Measurements from ENCODE around the gene B3GAT1. TPM values are rescaled to one million over a fixed set of nuclear protein-coding genes. Genes with fewer than 3 reads are reported as not detected.

Gene B3GAT1
- polyA plus RNA-seq, 4 donors: 0.54 to 1.4 (median 0.57) TPM; not detected in 1

DNA sequence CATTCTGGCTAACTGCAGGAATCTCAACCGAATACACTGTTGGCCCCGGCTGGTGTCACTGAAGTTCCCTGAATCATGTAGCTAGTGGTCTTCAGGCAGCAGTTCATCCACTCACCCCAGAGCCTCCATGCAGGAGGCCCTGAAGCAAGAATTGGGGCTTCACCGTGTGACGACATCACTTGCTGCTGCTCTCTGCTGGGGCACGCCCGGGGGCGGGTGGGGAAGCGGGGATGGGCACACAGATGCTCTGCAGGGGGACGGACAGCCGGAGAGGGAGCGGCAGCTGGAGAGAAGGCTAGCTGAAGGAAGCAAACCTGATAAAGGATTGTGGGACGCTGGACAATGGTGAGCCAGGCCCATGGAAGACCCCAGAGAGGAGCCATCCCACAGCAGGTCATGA, 17.0 kb downstream of the B3GAT1 start:
- Histone ChIP-seq H3K27ac (ENCODE audit: low read depth in 1 of 3, low read length in 2 of 3) (no peak overlapping the region), H3K4me3 (ENCODE audit: low read depth in 1 of 3, low read length in 3 of 3) (no peak overlapping the region), H3K4me1 (ENCODE audit: control insufficient read depth in 3 of 3, insufficient read depth in 2 of 3, low read depth in 1 of 3, low read length in 2 of 3) (no peaks in the 10 kb centered on the region), H3K27me3 (ENCODE audit: control insufficient read depth in 3 of 3, insufficient read depth in 3 of 3, low read length in 3 of 3) (peaks cover 0 to 2% (median 0%) of the 10 kb centered on the region in 3 donors), H3K36me3 (ENCODE audit: control insufficient read depth in 3 of 3, insufficient read depth in 2 of 3, low read depth in 1 of 3, low read length in 3 of 3) (no peaks in the 10 kb centered on the region), H3K9me3 (ENCODE audit: control insufficient read depth in 2 of 2, insufficient read depth in 1 of 2, low read depth in 1 of 2, low read length in 1 of 2) (no peaks in the 10 kb centered on the region)
- no peak for DNase-seq
- WGBS, 3 donors: 49 to 61% (median 55%) methylated on average over 12 of the region's 12 CpGs
- FAIRE-seq: no peak

DNA sequence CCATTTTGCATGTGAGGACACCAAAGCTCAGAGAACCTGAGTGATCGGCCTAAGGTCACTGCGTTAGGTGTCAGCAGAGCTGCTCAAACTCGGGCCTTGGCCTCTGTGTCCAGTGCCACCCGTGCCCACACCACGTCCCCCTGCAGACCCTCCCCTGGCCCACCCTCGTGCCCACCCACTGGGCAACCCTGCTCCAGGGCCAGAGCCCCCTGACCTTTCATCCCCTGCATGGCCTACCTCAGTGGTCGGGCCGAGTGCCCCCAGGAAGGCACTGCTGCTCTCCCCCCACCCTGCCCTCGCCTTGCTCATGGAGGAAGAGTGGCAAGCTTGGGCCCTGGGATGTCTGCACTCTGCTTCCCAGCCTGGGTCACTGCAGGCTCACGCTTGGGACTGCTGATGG, 17.7 kb downstream of the B3GAT1 start:
- no peak for DNase-seq
- peaks cover 0 to 2% (median 0%) of the 10 kb centered on the region in 3 donors for H3K27me3 ChIP-seq (ENCODE audit: control insufficient read depth in 3 of 3, insufficient read depth in 3 of 3, low read length in 3 of 3)
- 74 to 83% (median 83%) methylated on average over 10 of the region's 10 CpGs for WGBS, 3 donors
- no peaks in the 10 kb centered on the region for H3K4me1 ChIP-seq (ENCODE audit: control insufficient read depth in 3 of 3, insufficient read depth in 2 of 3, low read depth in 1 of 3, low read length in 2 of 3)
- H3K9me3 ChIP-seq (ENCODE audit: control insufficient read depth in 2 of 2, insufficient read depth in 1 of 2, low read depth in 1 of 2, low read length in 1 of 2): no peaks in the 10 kb centered on the region
- no peak overlapping the region for H3K27ac ChIP-seq (ENCODE audit: low read depth in 1 of 3, low read length in 2 of 3)
- no peak for FAIRE-seq
- H3K36me3 ChIP-seq (ENCODE audit: control insufficient read depth in 3 of 3, insufficient read depth in 2 of 3, low read depth in 1 of 3, low read length in 3 of 3): no peaks in the 10 kb centered on the region
- H3K4me3 ChIP-seq (ENCODE audit: low read depth in 1 of 3, low read length in 3 of 3): no peak overlapping the region

DNA sequence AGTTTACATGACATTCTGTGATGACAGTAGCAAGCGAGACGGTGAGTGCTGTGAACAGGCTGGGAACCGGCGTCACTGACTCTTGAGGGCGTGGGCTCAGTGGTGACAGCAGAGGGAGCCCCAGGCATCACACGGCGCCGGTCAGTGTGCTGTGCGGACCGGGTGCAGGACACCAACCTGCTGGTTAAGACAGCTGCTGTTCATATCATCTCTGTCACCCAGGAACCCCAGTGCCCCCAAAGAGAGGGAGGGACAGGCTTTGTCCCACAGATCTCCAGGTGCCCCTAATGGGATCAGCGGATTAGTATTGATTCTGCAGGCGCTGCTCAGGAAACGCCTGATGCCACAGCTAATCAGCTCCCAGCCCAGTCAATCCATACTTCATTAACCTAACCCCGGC, 18.4 kb downstream of the B3GAT1 start:
- FAIRE-seq: no peak
- no peaks in the 10 kb centered on the region for H3K36me3 ChIP-seq (ENCODE audit: control insufficient read depth in 3 of 3, insufficient read depth in 2 of 3, low read depth in 1 of 3, low read length in 3 of 3)
- H3K9me3 ChIP-seq (ENCODE audit: control insufficient read depth in 2 of 2, insufficient read depth in 1 of 2, low read depth in 1 of 2, low read length in 1 of 2): no peaks in the 10 kb centered on the region
- no peak overlapping the region for H3K27ac ChIP-seq (ENCODE audit: low read depth in 1 of 3, low read length in 2 of 3)
- no peak overlapping the region for H3K4me3 ChIP-seq (ENCODE audit: low read depth in 1 of 3, low read length in 3 of 3)
- DNase-seq: peak; percentile 31 to 49
- WGBS, 3 donors: 13 to 29% (median 21%) methylated on average over 14 of the region's 14 CpGs
- peaks cover 0 to 2% (median 0%) of the 10 kb centered on the region in 3 donors for H3K27me3 ChIP-seq (ENCODE audit: control insufficient read depth in 3 of 3, insufficient read depth in 3 of 3, low read length in 3 of 3)
- H3K4me1 ChIP-seq (ENCODE audit: control insufficient read depth in 3 of 3, insufficient read depth in 2 of 3, low read depth in 1 of 3, low read length in 2 of 3): no peaks in the 10 kb centered on the region

DNA sequence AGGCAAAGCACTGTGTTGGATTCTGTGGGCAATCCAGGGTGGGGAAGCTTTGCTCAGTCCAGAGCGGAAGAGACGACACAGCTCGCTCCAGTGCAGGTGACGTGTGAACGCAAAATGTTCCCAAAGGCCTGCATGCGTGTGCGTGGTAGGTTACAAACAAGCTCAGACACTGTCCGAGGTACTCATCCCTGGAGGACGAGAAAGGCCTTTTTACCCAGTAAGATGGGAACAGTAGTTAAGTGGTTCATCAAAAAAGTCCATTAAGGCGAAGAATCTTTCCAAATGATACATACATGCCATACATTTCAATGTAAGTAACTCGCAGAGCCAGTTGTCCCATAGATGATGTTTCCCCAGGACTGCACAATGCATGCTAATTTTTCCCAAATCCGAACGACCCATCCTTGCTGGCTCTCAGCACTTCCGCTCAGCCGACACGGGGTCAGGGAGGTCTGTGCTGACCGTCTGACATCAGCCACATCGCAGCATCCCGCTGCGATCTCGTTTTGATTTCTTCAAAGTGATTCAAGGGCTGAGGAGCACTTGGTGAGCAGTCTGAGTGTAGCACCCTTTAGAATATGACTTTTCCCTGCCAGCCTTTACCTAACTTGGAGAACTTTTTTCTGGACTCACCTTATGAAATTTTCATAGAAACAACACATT, 19.0 kb downstream of the B3GAT1 start:
- no peak for DNase-seq
- WGBS, 3 donors: 85 to 89% (median 86%) methylated on average over 21 of the region's 21 CpGs
- Histone ChIP-seq H3K9me3 (ENCODE audit: control insufficient read depth in 2 of 2, insufficient read depth in 1 of 2, low read depth in 1 of 2, low read length in 1 of 2) (no peaks in the 10 kb centered on the region), H3K27me3 (ENCODE audit: control insufficient read depth in 3 of 3, insufficient read depth in 3 of 3, low read length in 3 of 3) (peaks cover 0 to 2% (median 0%) of the 10 kb centered on the region in 3 donors), H3K36me3 (ENCODE audit: control insufficient read depth in 3 of 3, insufficient read depth in 2 of 3, low read depth in 1 of 3, low read length in 3 of 3) (no peaks in the 10 kb centered on the region), H3K27ac (ENCODE audit: low read depth in 1 of 3, low read length in 2 of 3) (no peak overlapping the region), H3K4me1 (ENCODE audit: control insufficient read depth in 3 of 3, insufficient read depth in 2 of 3, low read depth in 1 of 3, low read length in 2 of 3) (no peaks in the 10 kb centered on the region), H3K4me3 (ENCODE audit: low read depth in 1 of 3, low read length in 3 of 3) (no peak overlapping the region)
- no peak for FAIRE-seq

DNA sequence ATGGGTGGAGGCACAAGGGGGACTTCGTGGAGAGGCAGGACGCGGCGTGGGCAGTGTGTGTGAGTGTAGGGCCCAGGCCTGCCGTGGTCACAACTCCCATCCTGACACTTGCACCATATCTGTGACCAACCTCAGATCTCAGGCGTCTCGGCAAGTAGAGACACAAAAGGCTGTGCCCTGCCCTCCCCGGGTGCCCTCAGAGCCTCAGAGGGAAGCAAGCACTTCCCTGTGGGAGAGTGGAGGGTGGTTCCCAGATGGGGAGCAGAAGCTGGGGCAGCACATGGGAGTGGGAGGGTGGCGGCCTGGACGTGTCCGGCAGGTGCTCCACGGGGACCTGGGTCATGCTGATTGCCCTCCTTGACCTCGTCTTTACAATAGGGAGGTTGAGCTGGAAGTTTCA, 20.4 kb downstream of the B3GAT1 start:
- H3K36me3 ChIP-seq (ENCODE audit: control insufficient read depth in 3 of 3, insufficient read depth in 2 of 3, low read depth in 1 of 3, low read length in 3 of 3): no peaks in the 10 kb centered on the region
- H3K4me3 ChIP-seq (ENCODE audit: low read depth in 1 of 3, low read length in 3 of 3): no peak overlapping the region
- peaks cover 0 to 2% (median 0%) of the 10 kb centered on the region in 3 donors for H3K27me3 ChIP-seq (ENCODE audit: control insufficient read depth in 3 of 3, insufficient read depth in 3 of 3, low read length in 3 of 3)
- no peaks in the 10 kb centered on the region for H3K9me3 ChIP-seq (ENCODE audit: control insufficient read depth in 2 of 2, insufficient read depth in 1 of 2, low read depth in 1 of 2, low read length in 1 of 2)
- H3K4me1 ChIP-seq (ENCODE audit: control insufficient read depth in 3 of 3, insufficient read depth in 2 of 3, low read depth in 1 of 3, low read length in 2 of 3): no peaks in the 10 kb centered on the region
- WGBS, 3 donors: 60 to 82% (median 76%) methylated on average over 11 to 13 of the region's 13 CpGs
- H3K27ac ChIP-seq (ENCODE audit: low read depth in 1 of 3, low read length in 2 of 3): no peak overlapping the region
- DNase-seq: no peak
- FAIRE-seq: no peak

DNA sequence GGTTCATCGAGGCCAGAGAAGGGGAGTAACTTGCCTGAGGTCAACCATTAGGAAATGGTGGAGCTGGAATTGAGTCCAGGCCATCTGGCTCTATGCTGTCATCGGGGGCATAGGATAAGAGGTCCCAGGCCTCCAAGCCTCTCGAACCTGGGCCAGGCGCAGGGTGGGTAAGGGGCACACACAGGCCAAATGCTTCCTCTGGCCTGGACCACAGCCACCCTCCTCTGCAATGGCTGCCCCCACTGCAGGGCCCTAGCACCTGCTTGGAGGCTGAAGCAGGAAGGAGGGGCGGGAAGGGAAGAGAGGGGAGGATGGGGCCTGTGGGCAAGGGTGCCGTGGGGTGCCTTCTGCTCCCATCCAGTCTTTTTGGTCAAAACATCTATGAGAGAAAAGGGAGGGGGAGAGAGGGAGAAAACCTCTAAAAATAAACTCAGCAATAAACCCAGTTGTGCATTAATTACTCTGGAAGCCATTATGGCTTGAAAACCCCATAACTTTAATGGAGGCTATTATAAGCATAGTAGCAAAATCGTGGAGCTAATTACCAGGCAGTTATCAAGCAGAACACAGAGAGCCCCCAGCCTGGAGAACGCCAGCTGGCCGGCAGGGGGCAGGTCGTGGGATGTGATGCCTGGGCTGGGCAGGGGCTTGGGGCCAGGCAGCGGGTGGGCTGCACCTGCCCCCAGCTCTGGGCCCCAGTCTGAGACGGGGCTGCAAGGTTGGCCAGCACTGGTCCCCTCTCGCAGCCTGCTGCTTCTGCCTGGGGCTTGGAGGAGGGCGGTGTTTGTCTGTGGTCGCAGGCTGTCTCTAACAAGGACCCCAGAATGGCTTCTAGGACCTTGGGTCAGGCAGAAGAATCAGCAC, 21.1 kb downstream of the B3GAT1 start:
- Histone ChIP-seq H3K4me1 (ENCODE audit: control insufficient read depth in 3 of 3, insufficient read depth in 2 of 3, low read depth in 1 of 3, low read length in 2 of 3) (no peaks in the 10 kb centered on the region), H3K36me3 (ENCODE audit: control insufficient read depth in 3 of 3, insufficient read depth in 2 of 3, low read depth in 1 of 3, low read length in 3 of 3) (no peaks in the 10 kb centered on the region), H3K27ac (ENCODE audit: low read depth in 1 of 3, low read length in 2 of 3) (no peak overlapping the region), H3K4me3 (ENCODE audit: low read depth in 1 of 3, low read length in 3 of 3) (no peak overlapping the region), H3K9me3 (ENCODE audit: control insufficient read depth in 2 of 2, insufficient read depth in 1 of 2, low read depth in 1 of 2, low read length in 1 of 2) (no peaks in the 10 kb centered on the region), H3K27me3 (ENCODE audit: control insufficient read depth in 3 of 3, insufficient read depth in 3 of 3, low read length in 3 of 3) (peaks cover 0 to 2% (median 0%) of the 10 kb centered on the region in 3 donors)
- 76 to 80% (median 77%) methylated on average over 15 of the region's 15 CpGs for WGBS, 3 donors
- DNase-seq (no peak), FAIRE-seq (no peak)

DNA sequence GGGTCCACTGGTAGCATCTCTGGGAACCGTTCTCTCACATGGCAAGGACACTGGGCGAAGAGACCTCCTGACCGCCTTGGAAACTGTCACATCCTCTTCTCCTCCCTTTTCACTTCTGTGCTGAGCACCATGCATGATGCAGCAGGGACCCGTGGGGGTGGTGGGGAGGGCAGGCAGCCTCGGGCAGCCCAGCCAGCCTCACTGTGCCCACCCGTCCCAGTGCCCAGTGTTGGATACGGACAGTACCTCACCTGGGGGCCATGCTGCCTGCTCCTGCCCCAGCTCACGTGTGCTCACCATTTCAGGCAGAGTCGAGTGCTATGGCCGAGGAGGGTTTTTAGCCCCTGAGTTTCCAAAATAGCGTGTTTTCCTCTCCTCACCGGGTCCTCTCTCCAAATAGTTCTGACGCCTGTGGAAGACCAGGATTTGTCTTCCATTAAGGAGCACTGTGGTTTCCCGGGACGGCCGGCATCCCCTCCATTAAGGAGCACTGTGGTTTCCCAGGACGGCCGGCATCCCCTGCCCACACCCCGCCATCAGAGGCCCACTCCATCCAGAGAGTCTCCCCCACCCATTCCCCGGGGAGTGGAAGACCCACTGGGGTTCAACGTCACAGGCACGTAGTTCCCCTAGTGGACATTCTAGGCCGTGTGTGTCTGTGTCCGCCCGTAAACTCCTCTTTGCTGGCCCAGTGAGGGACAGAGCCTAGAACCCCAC, 22.4 kb downstream of the B3GAT1 start:
- FAIRE-seq: no peak
- H3K9me3 ChIP-seq (ENCODE audit: control insufficient read depth in 2 of 2, insufficient read depth in 1 of 2, low read depth in 1 of 2, low read length in 1 of 2): no peaks in the 10 kb centered on the region
- no peak for DNase-seq
- no peak overlapping the region for H3K4me3 ChIP-seq (ENCODE audit: low read depth in 1 of 3, low read length in 3 of 3)
- no peaks in the 10 kb centered on the region for H3K4me1 ChIP-seq (ENCODE audit: control insufficient read depth in 3 of 3, insufficient read depth in 2 of 3, low read depth in 1 of 3, low read length in 2 of 3)
- 86 to 89% (median 88%) methylated on average over 23 to 25 of the region's 25 CpGs for WGBS, 3 donors
- H3K27me3 ChIP-seq (ENCODE audit: control insufficient read depth in 3 of 3, insufficient read depth in 3 of 3, low read length in 3 of 3): peaks cover 0 to 2% (median 0%) of the 10 kb centered on the region in 3 donors
- H3K36me3 ChIP-seq (ENCODE audit: control insufficient read depth in 3 of 3, insufficient read depth in 2 of 3, low read depth in 1 of 3, low read length in 3 of 3): no peaks in the 10 kb centered on the region
- H3K27ac ChIP-seq (ENCODE audit: low read depth in 1 of 3, low read length in 2 of 3): no peak overlapping the region

DNA sequence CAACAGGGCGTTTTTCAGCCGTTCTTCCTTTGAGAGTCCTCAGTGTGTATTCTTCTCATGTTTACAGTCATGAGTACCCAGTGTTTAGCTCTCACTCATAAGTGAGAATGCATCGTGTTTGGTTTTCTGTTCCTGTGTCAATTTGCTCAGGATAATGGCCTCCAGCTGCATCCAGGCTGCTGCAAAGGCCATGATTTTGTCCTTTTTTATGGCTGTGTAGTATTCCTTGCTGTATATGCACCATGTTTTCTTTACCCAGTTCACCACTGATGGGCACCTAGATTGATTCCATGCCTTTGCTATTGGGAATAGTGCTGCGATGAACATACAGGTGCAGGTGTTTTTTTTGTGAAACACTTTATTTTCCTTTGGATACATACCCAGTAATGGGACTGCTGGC, 23.5 kb downstream of the B3GAT1 start:
- H3K4me3 ChIP-seq (ENCODE audit: low read depth in 1 of 3, low read length in 3 of 3): no peak overlapping the region
- no peak for DNase-seq
- no peak for FAIRE-seq
- no peaks in the 10 kb centered on the region for H3K4me1 ChIP-seq (ENCODE audit: control insufficient read depth in 3 of 3, insufficient read depth in 2 of 3, low read depth in 1 of 3, low read length in 2 of 3)
- no peaks in the 10 kb centered on the region for H3K9me3 ChIP-seq (ENCODE audit: control insufficient read depth in 2 of 2, insufficient read depth in 1 of 2, low read depth in 1 of 2, low read length in 1 of 2)
- no peaks in the 10 kb centered on the region for H3K36me3 ChIP-seq (ENCODE audit: control insufficient read depth in 3 of 3, insufficient read depth in 2 of 3, low read depth in 1 of 3, low read length in 3 of 3)
- peaks cover 0 to 2% (median 0%) of the 10 kb centered on the region in 3 donors for H3K27me3 ChIP-seq (ENCODE audit: control insufficient read depth in 3 of 3, insufficient read depth in 3 of 3, low read length in 3 of 3)
- no peak overlapping the region for H3K27ac ChIP-seq (ENCODE audit: low read depth in 1 of 3, low read length in 2 of 3)
- 78 to 92% (median 83%) methylated on average over 4 of the region's 4 CpGs for WGBS, 3 donors
